ENCODE measurements around the gene DHCR7. TPM values are rescaled to one million over a fixed set of nuclear protein-coding genes. Genes with fewer than 3 reads are reported as not detected.

DHCR7 gene
- total RNA-seq, 3 donors from 2014 or later: 29.8 to 39.2 (median 32.0) TPM

- Mint-ChIP-seq H3K36me3 (ENCODE audit: insufficient read depth) (peaks cover 23% of the 10 kb centered on the region), H3K27me3 (ENCODE audit: low read depth) (no peaks in the 10 kb centered on the region)
- no peak for ATAC-seq
Measured at GRCh38 chr11:71472941-71473792, 25.0 kb upstream of the DHCR7 start.

GRCh38 chr11:71472357-71472885 lies 24.2 kb upstream of the DHCR7 start:
- Mint-ChIP-seq H3K4me3 (no peak overlapping the region), H3K9me3 (no peaks in the 10 kb centered on the region), H3K4me1 (ENCODE audit: low read depth) (no peaks in the 10 kb centered on the region), H3K27me3 (ENCODE audit: low read depth) (no peaks in the 10 kb centered on the region), H3K36me3 (ENCODE audit: insufficient read depth) (peaks cover 26% of the 10 kb centered on the region)
- DNase-seq (no peak), ATAC-seq (no peak)

More at GRCh38 chr11:71472941-71473792, 25.0 kb upstream of the DHCR7 start:
- no peak for DNase-seq
- H3K9me3 Mint-ChIP-seq: no peaks in the 10 kb centered on the region
- no peaks in the 10 kb centered on the region for H3K4me1 Mint-ChIP-seq (ENCODE audit: low read depth)
- no peak overlapping the region for H3K4me3 Mint-ChIP-seq

GRCh38 chr11:71470946-71471345 lies 22.8 kb upstream of the DHCR7 start:
- Mint-ChIP-seq H3K27me3 (ENCODE audit: low read depth) (no peaks in the 10 kb centered on the region), H3K4me3 (no peak overlapping the region), H3K4me1 (ENCODE audit: low read depth) (no peaks in the 10 kb centered on the region), H3K9me3 (no peaks in the 10 kb centered on the region), H3K36me3 (ENCODE audit: insufficient read depth) (peaks cover 27% of the 10 kb centered on the region)
- ATAC-seq (no peak), DNase-seq (no peak)

GRCh38 chr11:71467164-71467563 lies 19.0 kb upstream of the DHCR7 start:
- H3K27me3 Mint-ChIP-seq (ENCODE audit: low read depth): no peaks in the 10 kb centered on the region
- no peaks in the 10 kb centered on the region for H3K9me3 Mint-ChIP-seq
- peaks cover 34% of the 10 kb centered on the region for H3K36me3 Mint-ChIP-seq (ENCODE audit: insufficient read depth)
- H3K4me1 Mint-ChIP-seq (ENCODE audit: low read depth): no peaks in the 10 kb centered on the region
- ATAC-seq (no peak), DNase-seq (no peak)
- no peak overlapping the region for H3K4me3 Mint-ChIP-seq

DNA sequence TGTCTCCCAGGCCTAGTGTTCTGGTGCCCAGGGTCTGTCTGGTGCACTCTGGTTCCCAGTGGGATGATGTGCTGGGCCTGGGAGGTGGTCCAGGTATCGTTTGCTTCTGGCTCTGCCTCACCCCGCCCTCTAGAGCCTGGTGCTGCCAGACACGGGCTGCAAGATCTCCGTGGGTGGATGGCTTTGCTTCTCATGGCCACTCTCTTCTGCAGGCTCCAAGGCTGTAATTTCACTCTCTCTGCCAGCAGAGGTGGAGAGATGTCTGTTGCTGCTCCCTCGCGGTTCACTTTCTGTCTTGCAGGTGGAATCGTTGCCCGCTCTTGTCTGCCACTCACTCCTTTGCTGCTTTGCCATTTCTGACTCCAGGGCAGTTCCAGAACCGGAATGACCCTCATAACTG lies 18.2 kb upstream of the DHCR7 start:
- DNase-seq: no peak
- ATAC-seq: no peak
- Mint-ChIP-seq H3K27me3 (ENCODE audit: low read depth) (no peaks in the 10 kb centered on the region), H3K36me3 (ENCODE audit: insufficient read depth) (peaks cover 34% of the 10 kb centered on the region), H3K9me3 (no peaks in the 10 kb centered on the region), H3K4me3 (no peak overlapping the region), H3K4me1 (ENCODE audit: low read depth) (no peaks in the 10 kb centered on the region)

DNA sequence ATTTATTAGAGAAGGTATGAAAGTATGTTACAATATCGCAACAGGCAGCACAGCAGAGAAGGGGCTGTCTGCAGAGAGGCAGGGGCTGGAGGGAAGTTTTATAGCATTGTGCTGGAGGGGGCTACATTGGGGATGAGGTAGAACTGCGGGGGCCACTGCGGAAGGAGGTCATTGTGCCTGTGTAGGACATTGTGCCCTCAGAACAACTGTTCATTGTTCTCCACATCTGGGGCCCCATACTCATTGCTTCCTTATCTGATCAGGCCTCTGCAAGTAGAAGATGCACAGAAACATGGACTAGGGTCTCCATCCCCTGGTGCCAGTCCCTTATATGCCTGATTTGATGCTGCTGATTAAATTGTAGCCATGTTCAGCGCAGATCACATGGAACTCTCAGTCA lies 16.9 kb upstream of the DHCR7 start:
- H3K27me3 Mint-ChIP-seq (ENCODE audit: low read depth): no peaks in the 10 kb centered on the region
- no peak for DNase-seq
- no peaks in the 10 kb centered on the region for H3K4me1 Mint-ChIP-seq (ENCODE audit: low read depth)
- H3K9me3 Mint-ChIP-seq: no peaks in the 10 kb centered on the region
- H3K4me3 Mint-ChIP-seq: no peak overlapping the region
- ATAC-seq: no peak
- H3K36me3 Mint-ChIP-seq (ENCODE audit: insufficient read depth): peaks cover 45% of the 10 kb centered on the region

GRCh38 chr11:71463331-71464211 lies 15.4 kb upstream of the DHCR7 start:
- Mint-ChIP-seq H3K4me3 (no peak overlapping the region), H3K9me3 (no peaks in the 10 kb centered on the region), H3K27me3 (ENCODE audit: low read depth) (no peaks in the 10 kb centered on the region), H3K4me1 (ENCODE audit: low read depth) (no peaks in the 10 kb centered on the region), H3K36me3 (ENCODE audit: insufficient read depth) (peaks cover 50% of the 10 kb centered on the region)
- no peak for DNase-seq
- no peak for ATAC-seq

DNA sequence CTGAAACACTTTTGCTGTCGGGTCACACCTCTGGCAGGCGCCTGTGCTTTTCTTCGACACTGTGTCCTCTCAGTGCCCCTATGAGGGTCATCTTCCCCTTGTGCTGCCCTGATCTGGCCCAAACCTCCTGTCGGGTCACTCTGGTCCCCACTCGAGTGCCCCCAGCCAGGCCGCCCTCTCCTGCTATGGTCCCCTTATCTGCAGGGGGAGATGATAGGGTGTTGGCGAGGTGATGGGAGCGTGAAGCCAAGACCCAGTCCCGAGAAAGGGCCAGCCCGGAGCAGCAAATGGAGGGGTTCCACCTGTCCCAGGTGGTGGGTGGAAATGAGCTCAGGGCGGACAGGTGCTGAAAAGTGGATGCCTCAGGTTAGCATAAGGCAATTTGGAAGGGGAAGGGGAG lies 14.5 kb upstream of the DHCR7 start:
- Mint-ChIP-seq H3K4me1 (ENCODE audit: low read depth) (no peaks in the 10 kb centered on the region), H3K36me3 (ENCODE audit: insufficient read depth) (peaks cover 47% of the 10 kb centered on the region), H3K9me3 (no peaks in the 10 kb centered on the region), H3K27me3 (ENCODE audit: low read depth) (no peaks in the 10 kb centered on the region), H3K4me3 (no peak overlapping the region)
- ATAC-seq (no peak), DNase-seq (no peak)

GRCh38 chr11:71461696-71462095 lies 13.5 kb upstream of the DHCR7 start:
- no peak for ATAC-seq
- DNase-seq: no peak
- Mint-ChIP-seq H3K36me3 (ENCODE audit: insufficient read depth) (peaks cover 46% of the 10 kb centered on the region), H3K9me3 (no peaks in the 10 kb centered on the region), H3K4me1 (ENCODE audit: low read depth) (no peaks in the 10 kb centered on the region), H3K4me3 (no peak overlapping the region), H3K27me3 (ENCODE audit: low read depth) (no peaks in the 10 kb centered on the region)

DNA sequence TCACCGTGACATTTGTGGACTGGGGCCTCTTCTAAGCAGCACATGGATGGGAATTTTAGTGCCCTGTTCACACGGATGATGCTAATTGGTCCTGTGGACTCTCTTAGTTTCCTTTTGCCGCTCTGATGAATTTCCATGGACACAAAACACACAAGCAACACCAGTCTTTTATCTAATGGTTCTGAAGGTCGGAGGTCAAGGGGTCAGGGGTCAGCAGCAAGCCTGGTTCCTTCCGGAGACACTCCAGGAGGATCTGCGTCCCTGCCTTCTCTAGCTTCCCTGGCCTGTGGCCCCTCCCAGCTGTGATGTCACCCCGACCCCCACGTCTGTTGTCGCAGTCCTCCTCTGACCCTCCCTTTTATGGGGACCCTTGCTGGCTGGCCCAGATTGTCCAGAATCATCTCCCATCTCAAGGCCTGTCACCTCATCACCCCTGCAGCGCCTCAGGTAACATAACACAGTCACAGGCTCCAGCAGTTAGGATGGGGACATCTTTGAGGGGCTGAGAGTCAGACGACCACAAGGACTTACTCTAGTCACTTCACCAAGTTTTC lies 11.7 kb upstream of the DHCR7 start:
- no peak overlapping the region for H3K4me3 Mint-ChIP-seq
- H3K36me3 Mint-ChIP-seq (ENCODE audit: insufficient read depth): peaks cover 55% of the 10 kb centered on the region
- no peaks in the 10 kb centered on the region for H3K9me3 Mint-ChIP-seq
- H3K27me3 Mint-ChIP-seq (ENCODE audit: low read depth): no peaks in the 10 kb centered on the region
- no peak for DNase-seq
- peaks cover 4% of the 10 kb centered on the region for H3K4me1 Mint-ChIP-seq (ENCODE audit: low read depth)
- no peak for ATAC-seq

GRCh38 chr11:71459076-71459766 lies 11.0 kb upstream of the DHCR7 start:
- DNase-seq (no peak), ATAC-seq (no peak)
- Mint-ChIP-seq H3K4me1 (ENCODE audit: low read depth) (peaks cover 10% of the 10 kb centered on the region), H3K36me3 (ENCODE audit: insufficient read depth) (peaks cover 58% of the 10 kb centered on the region), H3K27me3 (ENCODE audit: low read depth) (no peaks in the 10 kb centered on the region), H3K9me3 (no peaks in the 10 kb centered on the region), H3K4me3 (no peak overlapping the region)

GRCh38 chr11:71458146-71459070 lies 10.2 kb upstream of the DHCR7 start:
- peaks cover 18% of the 10 kb centered on the region for H3K4me1 Mint-ChIP-seq (ENCODE audit: low read depth)
- peaks cover 52% of the 10 kb centered on the region for H3K36me3 Mint-ChIP-seq (ENCODE audit: insufficient read depth)
- H3K27me3 Mint-ChIP-seq (ENCODE audit: low read depth): no peaks in the 10 kb centered on the region
- ATAC-seq (no peak), DNase-seq (no peak)
- no peaks in the 10 kb centered on the region for H3K9me3 Mint-ChIP-seq
- no peak overlapping the region for H3K4me3 Mint-ChIP-seq

DNA sequence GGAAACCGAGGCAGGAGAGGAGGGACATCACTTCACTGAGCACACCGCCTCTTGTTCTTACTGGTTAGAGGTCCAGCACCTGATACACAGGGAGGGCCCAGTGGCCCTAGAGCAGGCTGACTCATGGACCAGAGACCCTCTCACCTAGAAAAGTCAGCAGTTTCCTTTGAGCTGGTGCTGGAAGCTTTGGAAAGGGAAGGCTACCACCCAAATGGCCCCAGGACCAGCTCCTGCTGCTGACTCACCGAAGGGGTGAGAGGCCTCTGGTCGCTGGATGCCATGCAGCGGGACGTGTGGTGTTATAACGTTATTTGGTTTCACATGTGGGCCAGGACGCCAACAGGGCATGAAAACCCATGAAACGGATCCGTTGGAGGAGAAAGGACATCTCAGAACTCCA lies 8.6 kb upstream of the DHCR7 start:
- Mint-ChIP-seq H3K36me3 (ENCODE audit: insufficient read depth) (peaks cover 45% of the 10 kb centered on the region), H3K4me3 (no peak overlapping the region), H3K27me3 (ENCODE audit: low read depth) (no peaks in the 10 kb centered on the region), H3K4me1 (ENCODE audit: low read depth) (peaks cover 25% of the 10 kb centered on the region), H3K9me3 (no peaks in the 10 kb centered on the region)
- no peak for ATAC-seq
- DNase-seq: no peak
